Sigmoid colon (tissue), 7 donors: Measurements from ENCODE around the gene SLX4. TPM values are rescaled to one million over a fixed set of nuclear protein-coding genes. Genes with fewer than 3 reads are reported as not detected.

Experiments used
- DNase-seq: peaks from one replicate; pipeline ENCODE4 v3.0.0-alpha.2; 2019
- H3K27ac ChIP-seq, 4 donors: fragments of 200-600 bp; sonication (generic); one replicate each; pipeline ENCODE4 v1.5.1; 2016 to 2019; ENCODE audit warnings: mild to moderate bottlenecking in 1 of 4
- H3K27me3 ChIP-seq, 3 donors: fragments of 200-600 bp; sonication (generic); one replicate each; pipeline ENCODE4 v1.5.1; 2019; ENCODE audit warnings: mild to moderate bottlenecking in 1 of 3
- H3K36me3 ChIP-seq, 4 donors: fragments of 200-600 bp; sonication (generic); one replicate each; pipeline ENCODE4 v1.5.1; 2016 to 2019
- H3K4me1 ChIP-seq, 4 donors: fragments of 200-600 bp; sonication (generic); one replicate each; pipeline ENCODE4 v1.5.1; 2017 to 2019
- H3K4me3 ChIP-seq, 4 donors: fragments of 200-600 bp; sonication (generic); one replicate each; pipeline ENCODE4 v1.5.1; 2017 to 2019; ENCODE audit warnings: mild to moderate bottlenecking in 2 of 4, moderate library complexity in 1 of 4
- H3K9me3 ChIP-seq, 4 donors: fragments of 200-600 bp in 3 of 4; sonication (generic) in 3 of 4; one replicate each; pipeline versions ENCODE4 v1.5.1 to v1.6.1; 2013 to 2019
- EP300 ChIP-seq, 4 donors: sonication (generic); formaldehyde crosslinking; IDR thresholded peaks; one replicate each; pipeline ENCODE4 v1.6.1; 2017; ENCODE audit warnings: antibody characterized with exemption in 4 of 4
- POLR2A ChIP-seq, 2 donors: fragments of 450-650 bp; IDR thresholded peaks; one replicate each; pipeline ENCODE4 v1.6.1; 2016; ENCODE audit warnings: antibody characterized with exemption in 2 of 2, mild to moderate bottlenecking in 2 of 2, moderate library complexity in 2 of 2
- POLR2AphosphoS5 ChIP-seq, 4 donors: sonication (generic); formaldehyde crosslinking; IDR thresholded peaks; one replicate each; pipeline ENCODE4 v1.6.1; 2017; ENCODE audit warnings: antibody characterized with exemption in 4 of 4
- WGBS, 2 donors: extraction: QIAGEN DNeasy Blood & Tissue Kit; methylation state at CpG; one replicate each; pipeline ENCODE4 v1.1.7; 2013; 5-methylcytosine and 5-hydroxymethylcytosine counted together
- intact Hi-C: fragments of 100-400 bp; cut with DNase I; formaldehyde crosslinking; loops from one replicate; pipeline ENCODE4 v1.15.1; 2023
- polyA plus RNA-seq, 3 donors: library from polyadenylated mRNA; stranded (reverse); fragments of 200-250 nt; gene quantifications; one replicate each; pipeline ENCODE4 v1.2.3, GENCODE V29; 2013
- total RNA-seq, 4 donors: library from RNA; depleted of rRNA; stranded (reverse); fragments of >200 nt; gene quantifications; one replicate each; pipeline ENCODE4 v1.1.0, GENCODE V29; 2016
- TF ChIP-seq, protein P1 (sequence below), 4 experiments: fragments of 450-650 bp in 3 of 4; fragments of 200-600 bp in 1 of 4; IDR thresholded peaks; one replicate each; pipeline ENCODE4 v1.5.1; 2016 to 2019; ENCODE audit warnings: antibody characterized with exemption in 4 of 4, mild to moderate bottlenecking in 3 of 4, moderate library complexity in 2 of 4
- donor health status: healthy with polysubstance abuse.
- donor health status: Bipolar disorder and iron deficiency.
- donor health status: healthy.

SLX4 gene
- total and polyA plus RNA-seq, 7 donors = under 0.01 to 3.9 (median 2.1) TPM

- peaks cover 0 to 11% (median 4%) of the 10 kb centered on the region in 4 donors for H3K36me3 ChIP-seq
- intact Hi-C loops = no loop called here
- TF ChIP-seq, protein P1, sequence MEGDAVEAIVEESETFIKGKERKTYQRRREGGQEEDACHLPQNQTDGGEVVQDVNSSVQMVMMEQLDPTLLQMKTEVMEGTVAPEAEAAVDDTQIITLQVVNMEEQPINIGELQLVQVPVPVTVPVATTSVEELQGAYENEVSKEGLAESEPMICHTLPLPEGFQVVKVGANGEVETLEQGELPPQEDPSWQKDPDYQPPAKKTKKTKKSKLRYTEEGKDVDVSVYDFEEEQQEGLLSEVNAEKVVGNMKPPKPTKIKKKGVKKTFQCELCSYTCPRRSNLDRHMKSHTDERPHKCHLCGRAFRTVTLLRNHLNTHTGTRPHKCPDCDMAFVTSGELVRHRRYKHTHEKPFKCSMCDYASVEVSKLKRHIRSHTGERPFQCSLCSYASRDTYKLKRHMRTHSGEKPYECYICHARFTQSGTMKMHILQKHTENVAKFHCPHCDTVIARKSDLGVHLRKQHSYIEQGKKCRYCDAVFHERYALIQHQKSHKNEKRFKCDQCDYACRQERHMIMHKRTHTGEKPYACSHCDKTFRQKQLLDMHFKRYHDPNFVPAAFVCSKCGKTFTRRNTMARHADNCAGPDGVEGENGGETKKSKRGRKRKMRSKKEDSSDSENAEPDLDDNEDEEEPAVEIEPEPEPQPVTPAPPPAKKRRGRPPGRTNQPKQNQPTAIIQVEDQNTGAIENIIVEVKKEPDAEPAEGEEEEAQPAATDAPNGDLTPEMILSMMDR (IDR thresholded peaks at IDR 0.05) = no peak
- TF ChIP-seq EP300 (IDR thresholded peaks at IDR 0.05) (no peak), POLR2A (IDR thresholded peaks at IDR 0.05) (no peak), POLR2AphosphoS5 (IDR thresholded peaks at IDR 0.05) (no peak)
- 94 to 96% methylated on average over 17 of the region's 17 CpGs for WGBS, 2 donors
- DNase-seq = peak; percentile 50
- H3K4me1 ChIP-seq = peaks cover 0 to 6% (median 2%) of the 10 kb centered on the region in 4 donors
- no peak overlapping the region for H3K4me3 ChIP-seq
- H3K9me3 ChIP-seq = no peaks in the 10 kb centered on the region
- H3K27me3 ChIP-seq = no peaks in the 10 kb centered on the region
- no peak overlapping the region for H3K27ac ChIP-seq
Observed at GRCh38 chr16:3640632-3641501, 29.5 kb upstream of the SLX4 start.

DNA sequence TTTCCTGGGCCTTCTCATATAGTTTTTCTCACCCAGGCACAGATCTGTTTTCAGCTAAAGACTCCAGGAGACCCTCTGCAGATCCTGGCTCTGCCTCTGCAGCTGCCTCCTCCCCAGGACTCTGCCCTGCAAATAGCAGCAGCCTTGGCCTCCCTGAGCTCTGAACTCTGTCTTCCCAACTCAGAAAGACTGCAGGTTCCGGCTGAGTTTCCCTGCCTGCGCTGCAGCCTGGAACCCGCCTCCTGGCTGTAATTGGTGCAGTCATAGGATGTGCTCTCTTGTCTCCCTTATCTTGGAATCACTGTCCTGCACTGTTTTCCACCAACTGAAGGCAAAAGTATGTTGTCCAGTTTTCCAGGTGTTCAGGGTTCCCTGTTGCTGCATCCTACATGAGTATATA, 28.8 kb upstream of the SLX4 start:
- no peak for TF ChIP-seq POLR2A (IDR thresholded peaks at IDR 0.05)
- TF ChIP-seq POLR2AphosphoS5 (IDR thresholded peaks at IDR 0.05) = no peak
- TF ChIP-seq, protein P1 (IDR thresholded peaks at IDR 0.05) = no peak
- no peak for TF ChIP-seq EP300 (IDR thresholded peaks at IDR 0.05)
- Histone ChIP-seq H3K27me3 (no peaks in the 10 kb centered on the region), H3K9me3 (no peaks in the 10 kb centered on the region), H3K4me1 (peaks cover 0 to 6% (median 2%) of the 10 kb centered on the region in 4 donors), H3K36me3 (peaks cover 0 to 11% (median 4%) of the 10 kb centered on the region in 4 donors), H3K4me3 (no peak overlapping the region), H3K27ac (no peak overlapping the region)
- no peak for DNase-seq
- intact Hi-C loops = no loop called here
- 67 to 94% methylated on average over 3 of the region's 3 CpGs for WGBS, 2 donors

DNA sequence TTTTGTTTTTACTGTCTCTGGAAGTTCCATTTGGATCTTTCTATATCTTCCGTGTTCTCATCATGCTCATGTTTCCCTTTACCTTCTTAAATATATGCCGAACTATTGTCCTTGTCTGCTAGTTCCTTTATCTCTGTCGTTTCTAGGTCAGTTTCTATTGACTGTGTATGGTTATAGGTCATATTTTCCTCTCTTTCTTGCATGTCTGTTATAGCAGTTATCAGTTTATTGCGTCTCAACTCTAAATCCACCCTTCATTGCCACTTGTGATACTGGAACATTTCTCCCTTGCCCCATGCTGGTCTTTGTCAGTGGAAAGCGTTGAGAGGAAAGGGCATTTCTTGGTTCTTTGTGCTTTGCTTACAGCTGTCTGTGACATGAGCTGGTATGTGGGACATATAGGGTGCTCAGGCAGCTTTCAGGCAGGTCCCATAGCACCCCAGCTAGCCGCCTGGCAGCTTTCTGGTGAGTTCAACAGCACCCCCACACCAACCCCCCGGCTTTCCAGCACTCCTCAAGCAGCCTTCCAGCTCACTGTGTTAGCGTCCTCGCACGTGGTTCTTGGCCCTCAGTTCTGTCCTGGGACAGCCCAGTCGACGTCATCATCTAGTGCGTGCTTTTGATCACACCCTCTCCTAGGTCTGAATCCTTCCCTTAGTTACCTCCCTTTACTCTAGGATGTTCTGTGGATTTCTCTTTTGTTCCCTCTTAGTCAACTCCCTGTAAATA, 27.7 kb upstream of the SLX4 start:
- intact Hi-C loops = no loop called here
- Histone ChIP-seq H3K4me1 (peaks cover 0 to 6% (median 2%) of the 10 kb centered on the region in 4 donors), H3K4me3 (no peak overlapping the region), H3K27me3 (no peaks in the 10 kb centered on the region), H3K36me3 (peaks cover 0 to 11% (median 4%) of the 10 kb centered on the region in 4 donors), H3K9me3 (no peaks in the 10 kb centered on the region), H3K27ac (no peak overlapping the region)
- WGBS, 2 donors = 66 to 90% methylated on average over 13 of the region's 13 CpGs
- TF ChIP-seq EP300 (IDR thresholded peaks at IDR 0.05) = no peak
- TF ChIP-seq POLR2AphosphoS5 (IDR thresholded peaks at IDR 0.05) = no peak
- no peak for TF ChIP-seq POLR2A (IDR thresholded peaks at IDR 0.05)
- TF ChIP-seq, protein P1 (IDR thresholded peaks at IDR 0.05) = no peak
- no peak for DNase-seq

GRCh38 chr16:3637371-3637923, 26.0 kb upstream of the SLX4 start:
- H3K4me1 ChIP-seq = peaks cover 0 to 6% (median 2%) of the 10 kb centered on the region in 4 donors
- H3K9me3 ChIP-seq = no peaks in the 10 kb centered on the region
- intact Hi-C loops = no loop called here
- DNase-seq = peak; percentile 28
- 38 to 50% methylated on average over 3 of the region's 3 CpGs for WGBS, 2 donors
- H3K36me3 ChIP-seq = peaks cover 0 to 11% (median 0%) of the 10 kb centered on the region in 4 donors
- TF ChIP-seq, protein P1 (IDR thresholded peaks at IDR 0.05) = no peak
- TF ChIP-seq POLR2AphosphoS5 (IDR thresholded peaks at IDR 0.05) (no peak), EP300 (IDR thresholded peaks at IDR 0.05) (no peak), POLR2A (IDR thresholded peaks at IDR 0.05) (no peak)
- H3K27me3 ChIP-seq = no peaks in the 10 kb centered on the region
- no peak overlapping the region for H3K4me3 ChIP-seq
- H3K27ac ChIP-seq = no peak overlapping the region
